Epithelial cell of esophagus (primary cell): ENCODE measurements around the gene FOXL3.

ENCODE experiments used
- DNase-seq: peaks from one replicate; pipeline ENCODE4 v3.0.0; 2010; ENCODE audit warnings: low read depth
- H3K4me3 ChIP-seq: 2 replicates; pipeline ENCODE4 v1.5.1; 2011; ENCODE audit warnings: mild to moderate bottlenecking, low read length, control low read depth
- TF ChIP-seq, protein P1 (sequence below): IDR thresholded peaks from 2 replicates; pipeline ENCODE4 v1.5.1; 2011; ENCODE audit warnings: low read depth, mild to moderate bottlenecking, low read length, control low read depth, inconsistent platforms; ENCODE audit not compliant: insufficient read depth; ENCODE audit errors: missing control alignments

The FOXL3 gene

DNA sequence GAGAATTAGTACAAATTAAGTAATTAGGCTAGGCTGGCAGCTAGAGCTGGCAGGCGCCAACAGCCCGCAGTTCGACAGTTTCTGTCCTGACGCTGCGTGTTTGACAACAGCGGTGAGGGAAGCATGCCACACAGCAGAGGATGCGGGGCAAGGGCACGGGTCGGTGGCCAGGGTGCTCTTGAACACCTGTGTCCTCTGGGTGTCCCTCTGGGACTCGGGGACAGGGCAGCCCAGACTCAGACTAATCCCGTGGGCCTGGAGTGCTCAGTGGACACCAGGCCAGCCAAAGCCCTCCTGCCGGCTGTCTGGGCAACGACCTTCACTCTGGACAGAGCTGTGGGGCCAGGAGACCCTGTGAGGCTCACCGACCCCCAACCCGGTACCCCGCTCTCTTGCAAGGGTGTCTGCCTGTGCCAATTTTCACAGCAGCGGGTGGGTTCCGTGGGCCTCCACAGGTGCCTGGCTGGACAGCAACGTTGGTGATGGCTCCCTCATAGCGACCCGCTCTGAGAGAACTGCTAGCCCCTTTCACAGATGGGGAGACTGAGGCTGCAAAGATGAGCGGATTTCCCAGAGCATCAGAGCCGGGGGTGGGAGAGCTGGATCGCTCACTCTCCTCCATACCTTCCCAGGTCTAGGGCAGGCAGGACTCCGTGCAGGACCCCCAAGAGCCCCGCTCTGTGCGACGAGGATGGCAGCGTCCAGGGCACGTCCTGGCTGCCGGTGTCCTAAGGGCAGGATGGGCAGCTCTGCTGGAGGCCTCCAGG is 48.5 kb downstream of the FOXL3 start:
- no peak for DNase-seq
- TF ChIP-seq, protein P1, sequence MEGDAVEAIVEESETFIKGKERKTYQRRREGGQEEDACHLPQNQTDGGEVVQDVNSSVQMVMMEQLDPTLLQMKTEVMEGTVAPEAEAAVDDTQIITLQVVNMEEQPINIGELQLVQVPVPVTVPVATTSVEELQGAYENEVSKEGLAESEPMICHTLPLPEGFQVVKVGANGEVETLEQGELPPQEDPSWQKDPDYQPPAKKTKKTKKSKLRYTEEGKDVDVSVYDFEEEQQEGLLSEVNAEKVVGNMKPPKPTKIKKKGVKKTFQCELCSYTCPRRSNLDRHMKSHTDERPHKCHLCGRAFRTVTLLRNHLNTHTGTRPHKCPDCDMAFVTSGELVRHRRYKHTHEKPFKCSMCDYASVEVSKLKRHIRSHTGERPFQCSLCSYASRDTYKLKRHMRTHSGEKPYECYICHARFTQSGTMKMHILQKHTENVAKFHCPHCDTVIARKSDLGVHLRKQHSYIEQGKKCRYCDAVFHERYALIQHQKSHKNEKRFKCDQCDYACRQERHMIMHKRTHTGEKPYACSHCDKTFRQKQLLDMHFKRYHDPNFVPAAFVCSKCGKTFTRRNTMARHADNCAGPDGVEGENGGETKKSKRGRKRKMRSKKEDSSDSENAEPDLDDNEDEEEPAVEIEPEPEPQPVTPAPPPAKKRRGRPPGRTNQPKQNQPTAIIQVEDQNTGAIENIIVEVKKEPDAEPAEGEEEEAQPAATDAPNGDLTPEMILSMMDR: no peak
- no peak overlapping the region for H3K4me3 ChIP-seq

DNA sequence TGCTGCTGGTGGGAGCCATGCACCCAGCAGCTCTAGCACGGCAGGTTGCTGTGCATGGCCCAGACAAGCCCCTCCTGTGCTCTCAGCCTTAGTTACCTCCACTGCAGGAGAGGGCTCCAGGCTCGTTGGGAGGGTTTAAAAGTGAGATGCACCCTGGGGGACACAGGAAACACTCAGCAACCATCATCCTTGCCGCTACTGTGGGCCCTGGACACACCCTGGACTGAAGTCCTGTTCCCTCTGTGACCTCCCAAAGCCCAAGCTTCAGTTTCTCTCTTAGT is 49.0 kb downstream of the FOXL3 start:
- TF ChIP-seq, protein P1: no peak
- H3K4me3 ChIP-seq: no peak overlapping the region
- DNase-seq: no peak

DNA sequence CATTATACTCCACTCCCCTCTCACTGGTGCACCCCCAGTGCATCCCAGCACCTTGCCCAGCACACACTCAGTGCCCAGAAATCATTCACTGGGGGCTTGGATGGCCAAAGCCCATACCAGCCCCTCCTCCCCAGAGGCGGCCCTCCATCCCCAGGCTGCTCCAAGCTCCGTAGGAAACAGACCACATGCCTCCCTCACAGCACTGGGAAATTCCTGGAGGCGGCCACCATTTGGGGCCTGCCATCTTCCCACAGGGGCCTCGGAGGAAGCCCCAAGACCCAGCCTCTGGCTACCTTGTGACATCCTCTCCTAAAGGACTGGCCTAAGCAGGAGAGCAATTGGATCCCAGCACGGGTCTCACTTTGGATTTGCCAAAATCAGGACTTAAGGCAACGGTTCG is 49.7 kb downstream of the FOXL3 start:
- H3K4me3 ChIP-seq: no peak overlapping the region
- TF ChIP-seq, protein P1: no peak
- DNase-seq: no peak

DNA sequence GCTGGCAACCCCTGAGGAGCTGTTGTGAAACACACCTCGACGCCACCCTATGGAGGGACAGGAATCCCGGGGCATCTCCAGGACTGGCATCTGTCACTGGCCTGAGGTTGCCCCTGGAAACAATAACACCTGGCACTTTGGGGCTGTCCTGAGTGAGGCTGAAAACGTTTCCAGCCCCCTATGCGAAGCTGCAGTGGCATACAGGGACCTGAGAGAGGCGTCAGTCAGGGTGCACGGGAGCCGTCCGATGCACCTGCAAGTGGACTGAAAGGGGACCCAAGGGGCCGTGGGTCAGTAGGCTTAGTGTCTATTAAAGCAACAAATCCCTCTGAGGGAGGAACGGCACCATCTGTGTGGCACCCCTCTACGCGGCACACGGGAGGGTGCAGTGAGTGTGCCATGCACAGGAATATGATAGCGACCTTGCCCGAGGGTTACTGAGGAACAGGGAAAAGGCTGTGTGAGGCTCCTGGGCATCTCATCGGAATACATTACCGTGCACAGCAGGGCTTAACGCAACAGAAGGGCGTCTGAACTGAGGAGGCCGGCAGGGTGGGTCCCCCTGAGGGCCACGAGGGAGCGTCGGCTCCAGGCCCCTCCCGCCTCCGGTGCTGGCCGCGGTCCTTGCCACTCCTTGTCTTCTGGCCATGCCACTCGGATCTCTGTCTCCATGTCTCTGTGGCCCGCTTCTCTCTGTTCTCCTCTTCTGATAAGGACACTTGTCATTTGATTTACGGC is 50.4 kb downstream of the FOXL3 start:
- TF ChIP-seq, protein P1: no peak
- H3K4me3 ChIP-seq: no peak overlapping the region
- DNase-seq: no peak
